Activated T-cell treated with anti-CD3 and anti-CD28 coated beads, Interleukin-2, amount 50 U/mL, for 72 hours (primary cell): Measurements from ENCODE around the gene RBBP7. TPM values are rescaled to one million over a fixed set of nuclear protein-coding genes. Genes with fewer than 3 reads are reported as not detected.
A peak's percentile ranks its signal among the peaks of the same experiment; 100 is the strongest.

Experiments
- ATAC-seq, 2 donors: fragments of 150-1000 bp; cut with Tn5 transposase; replicated peaks in 1 of 2; 2 replicates each; pipeline ENCODE4 v1.10.0; 2021; ENCODE audit warnings: moderate library complexity in 2 of 2, mild to moderate bottlenecking in 1 of 2
- DNase-seq, 2 donors: peaks; one replicate each; pipeline ENCODE4 v3.0.0; 2021 to 2022; ENCODE audit warnings: mixed read lengths in 1 of 2
- H3K27ac Mint-ChIP-seq: one replicate; pipeline ENCODE4 v1.8.0; 2022; ENCODE audit warnings: mild to moderate bottlenecking, moderate library complexity, mixed read lengths
- H3K27me3 Mint-ChIP-seq: one replicate; pipeline ENCODE4 v1.8.0; 2022; ENCODE audit warnings: low read depth, mixed read lengths
- H3K36me3 Mint-ChIP-seq, 2 donors: one replicate each; pipeline ENCODE4 v1.8.0; 2022; ENCODE audit warnings: mixed read lengths in 2 of 2, mild to moderate bottlenecking in 1 of 2; ENCODE audit not compliant: insufficient read depth in 2 of 2
- H3K4me1 Mint-ChIP-seq: one replicate; pipeline ENCODE4 v1.8.0; 2022; ENCODE audit warnings: low read depth, mixed read lengths
- H3K4me3 Mint-ChIP-seq, 2 donors: one replicate each; pipeline ENCODE4 v1.8.0; 2022; ENCODE audit warnings: mild to moderate bottlenecking in 2 of 2, mixed read lengths in 2 of 2, moderate library complexity in 2 of 2
- H3K9me3 Mint-ChIP-seq, 2 donors: one replicate each; pipeline ENCODE4 v1.8.0; 2022; ENCODE audit warnings: mixed read lengths in 2 of 2
- total RNA-seq, 2 donors: library from RNA; stranded (reverse); gene quantifications; one replicate each; pipeline ENCODE4 v1.2.3, GENCODE V29; 2022

Gene RBBP7
- 100 to 1,000 TPM; 234 to 265 TPM for total RNA-seq

- H3K4me3 Mint-ChIP-seq, result peak within 1 kb of the TSS; percentile 99 to 100
- H3K4me1 Mint-ChIP-seq, result peaks cover 37% of the 10 kb centered on the region
- H3K36me3 Mint-ChIP-seq, result peaks cover 10 to 26% of the 10 kb centered on the region in 2 donors
- DNase-seq (peak; percentile 92 to 95), ATAC-seq (peak; percentile 82 to 87)
- H3K27ac Mint-ChIP-seq, result peak within 1 kb of the TSS; percentile 99
- no peaks in the 10 kb centered on the region for H3K9me3 Mint-ChIP-seq
- H3K27me3 Mint-ChIP-seq, result peaks cover 36% of the 10 kb centered on the region
These were observed at the start of gene RBBP7 for GRCh38 chrX:16870095-16870861. TSS of gene RBBP7 (minus strand) at chrX:16870362. CDS start at chrX:16870053, 309 bp downstream.

- Mint-ChIP-seq H3K36me3 (no peaks in the 10 kb centered on the region), H3K4me3 (no peak overlapping the region), H3K9me3 (peaks cover 0 to 2% of the 10 kb centered on the region in 2 donors), H3K27me3 (peaks cover 42% of the 10 kb centered on the region), H3K4me1 (no peaks in the 10 kb centered on the region), H3K27ac (no peak overlapping the region)
- no peak for DNase-seq
- ATAC-seq, result no peak
These were observed 48.8 kb upstream of the RBBP7 start for GRCh38 chrX:16918979-16919378.

- Mint-ChIP-seq H3K4me3 (no peak overlapping the region), H3K4me1 (no peaks in the 10 kb centered on the region), H3K27me3 (peaks cover 52% of the 10 kb centered on the region), H3K36me3 (no peaks in the 10 kb centered on the region), H3K9me3 (peaks cover 0 to 2% of the 10 kb centered on the region in 2 donors), H3K27ac (no peak overlapping the region)
- DNase-seq, result no peak
- ATAC-seq, result no peak
These were observed 47.0 kb upstream of the RBBP7 start for GRCh38 chrX:16917120-16917519.

- H3K9me3 Mint-ChIP-seq, result peaks cover 0 to 2% of the 10 kb centered on the region in 2 donors
- H3K27me3 Mint-ChIP-seq, result peaks cover 46% of the 10 kb centered on the region
- DNase-seq (no peak), ATAC-seq (no peak)
- no peaks in the 10 kb centered on the region for H3K36me3 Mint-ChIP-seq
- no peaks in the 10 kb centered on the region for H3K4me1 Mint-ChIP-seq
- no peak overlapping the region for H3K27ac Mint-ChIP-seq
- no peak overlapping the region for H3K4me3 Mint-ChIP-seq
These were observed 46.4 kb upstream of the RBBP7 start for GRCh38 chrX:16916561-16916960.

- Mint-ChIP-seq H3K4me1 (no peaks in the 10 kb centered on the region), H3K27ac (no peak overlapping the region), H3K27me3 (peaks cover 31% of the 10 kb centered on the region), H3K36me3 (no peaks in the 10 kb centered on the region), H3K4me3 (no peak overlapping the region), H3K9me3 (peaks cover 0 to 2% of the 10 kb centered on the region in 2 donors)
- ATAC-seq (no peak), DNase-seq (no peak)
These were observed 43.9 kb upstream of the RBBP7 start for GRCh38 chrX:16914058-16914457.

- DNase-seq, result no peak
- Mint-ChIP-seq H3K36me3 (no peaks in the 10 kb centered on the region), H3K27me3 (peaks cover 49% of the 10 kb centered on the region)
These were observed 40.2 kb upstream of the RBBP7 start for GRCh38 chrX:16910376-16910775.

GRCh38 chrX:16903274-16904022 lies 33.3 kb upstream of the RBBP7 start:
- peaks cover 0 to 2% of the 10 kb centered on the region in 2 donors for H3K9me3 Mint-ChIP-seq
- no peak for ATAC-seq
- no peak overlapping the region for H3K4me3 Mint-ChIP-seq
- H3K27ac Mint-ChIP-seq, result no peak overlapping the region
- H3K27me3 Mint-ChIP-seq, result peaks cover 51% of the 10 kb centered on the region
- no peaks in the 10 kb centered on the region for H3K36me3 Mint-ChIP-seq
- DNase-seq, result no peak
- H3K4me1 Mint-ChIP-seq, result no peaks in the 10 kb centered on the region

More at GRCh38 chrX:16910376-16910775, 40.2 kb upstream of the RBBP7 start:
- no peak for ATAC-seq
- peaks cover 0 to 2% of the 10 kb centered on the region in 2 donors for H3K9me3 Mint-ChIP-seq
- H3K27ac Mint-ChIP-seq, result no peak overlapping the region
- H3K4me3 Mint-ChIP-seq, result no peak overlapping the region
- H3K4me1 Mint-ChIP-seq, result no peaks in the 10 kb centered on the region

- Mint-ChIP-seq H3K4me3 (no peak overlapping the region), H3K9me3 (no peaks in the 10 kb centered on the region), H3K27me3 (peaks cover 51% of the 10 kb centered on the region), H3K4me1 (peaks cover 6% of the 10 kb centered on the region), H3K27ac (no peak overlapping the region), H3K36me3 (no peaks in the 10 kb centered on the region)
- DNase-seq, result no peak
- no peak for ATAC-seq
These were observed 27.3 kb upstream of the RBBP7 start for GRCh38 chrX:16897445-16897844.

- Mint-ChIP-seq H3K9me3 (no peaks in the 10 kb centered on the region), H3K36me3 (no peaks in the 10 kb centered on the region), H3K27me3 (peaks cover 65% of the 10 kb centered on the region), H3K4me3 (no peak overlapping the region), H3K27ac (no peak overlapping the region), H3K4me1 (peaks cover 21% of the 10 kb centered on the region)
- ATAC-seq (peak; percentile 51 to 61), DNase-seq (peak; percentile 61 to 64)
These were observed 22.6 kb upstream of the RBBP7 start for GRCh38 chrX:16892504-16893362.

GRCh38 chrX:16885628-16886027 lies 15.5 kb upstream of the RBBP7 start:
- ATAC-seq (no peak), DNase-seq (no peak)
- H3K27ac Mint-ChIP-seq, result no peak overlapping the region
- no peaks in the 10 kb centered on the region for H3K9me3 Mint-ChIP-seq
- peaks cover 23% of the 10 kb centered on the region for H3K4me1 Mint-ChIP-seq
- H3K4me3 Mint-ChIP-seq, result no peak overlapping the region
- no peaks in the 10 kb centered on the region for H3K36me3 Mint-ChIP-seq
- H3K27me3 Mint-ChIP-seq, result peaks cover 51% of the 10 kb centered on the region

GRCh38 chrX:16883487-16883804 lies 13.3 kb upstream of the RBBP7 start:
- DNase-seq, result no peak
- no peaks in the 10 kb centered on the region for H3K9me3 Mint-ChIP-seq
- no peak overlapping the region for H3K27ac Mint-ChIP-seq
- ATAC-seq, result no peak
- H3K27me3 Mint-ChIP-seq, result peaks cover 36% of the 10 kb centered on the region
- peak overlapping the region in 1 of 2 donors; percentile 89 for H3K4me3 Mint-ChIP-seq
- H3K36me3 Mint-ChIP-seq, result no peaks in the 10 kb centered on the region
- peaks cover 11% of the 10 kb centered on the region for H3K4me1 Mint-ChIP-seq

- Mint-ChIP-seq H3K27ac (peak overlapping the region; percentile 78), H3K9me3 (no peaks in the 10 kb centered on the region)
- DNase-seq, result peak; percentile 70 to 73
These were observed 12.7 kb upstream of the RBBP7 start for GRCh38 chrX:16882702-16883486.

More at GRCh38 chrX:16882702-16883486, 12.7 kb upstream of the RBBP7 start:
- Mint-ChIP-seq H3K36me3 (no peaks in the 10 kb centered on the region), H3K4me3 (peak overlapping the region; percentile 83 to 89), H3K4me1 (peaks cover 9% of the 10 kb centered on the region), H3K27me3 (peaks cover 35% of the 10 kb centered on the region)
- peak; percentile 88 for ATAC-seq
